ENCODE results near the gene CIITA. TPM values are rescaled to one million over a fixed set of nuclear protein-coding genes. Genes with fewer than 3 reads are reported as not detected.

Gene CIITA
- total RNA-seq, 2 donors from 2014 or later = 25.2 to 31.0 TPM

DNA sequence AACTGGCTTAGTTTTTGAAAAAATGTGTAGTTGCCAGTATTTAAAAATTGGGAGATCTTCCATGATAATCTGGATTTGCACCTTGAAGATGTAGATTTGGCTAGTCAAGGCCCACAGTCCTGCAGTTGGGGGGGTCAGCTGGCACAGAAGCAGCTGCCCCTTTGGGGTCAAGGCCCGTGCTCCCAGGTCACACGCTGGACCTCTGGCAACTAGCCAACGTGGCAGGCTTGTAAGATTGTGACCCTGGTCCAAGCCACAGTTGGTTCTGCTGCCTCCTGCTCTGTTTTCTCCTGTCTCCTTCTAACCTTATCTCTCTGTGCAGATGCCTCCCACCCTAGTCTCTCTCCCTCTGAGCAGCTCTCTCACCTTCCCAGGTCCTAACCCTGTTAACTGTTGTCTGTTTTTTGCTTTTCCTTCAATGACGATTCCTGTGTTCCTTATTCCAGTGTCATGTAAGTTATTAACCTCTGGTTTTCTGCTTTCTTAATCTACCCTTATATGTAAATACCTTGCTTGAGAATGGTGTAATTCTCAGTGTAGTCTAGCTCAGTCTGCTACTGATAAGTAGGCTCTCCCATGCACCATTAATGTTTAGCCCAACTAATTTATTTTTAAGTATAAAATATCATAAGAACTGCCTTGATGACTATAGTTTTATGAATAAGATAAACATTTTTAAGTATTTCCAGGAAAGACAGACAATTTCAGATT lies 95.3 kb downstream of the CIITA start:
- H3K36me3 ChIP-seq = peaks cover 2% of the 10 kb centered on the region
- no peak for ATAC-seq (ENCODE audit: insufficient number of reproducible peaks, low FRiP score, low read depth)

DNA sequence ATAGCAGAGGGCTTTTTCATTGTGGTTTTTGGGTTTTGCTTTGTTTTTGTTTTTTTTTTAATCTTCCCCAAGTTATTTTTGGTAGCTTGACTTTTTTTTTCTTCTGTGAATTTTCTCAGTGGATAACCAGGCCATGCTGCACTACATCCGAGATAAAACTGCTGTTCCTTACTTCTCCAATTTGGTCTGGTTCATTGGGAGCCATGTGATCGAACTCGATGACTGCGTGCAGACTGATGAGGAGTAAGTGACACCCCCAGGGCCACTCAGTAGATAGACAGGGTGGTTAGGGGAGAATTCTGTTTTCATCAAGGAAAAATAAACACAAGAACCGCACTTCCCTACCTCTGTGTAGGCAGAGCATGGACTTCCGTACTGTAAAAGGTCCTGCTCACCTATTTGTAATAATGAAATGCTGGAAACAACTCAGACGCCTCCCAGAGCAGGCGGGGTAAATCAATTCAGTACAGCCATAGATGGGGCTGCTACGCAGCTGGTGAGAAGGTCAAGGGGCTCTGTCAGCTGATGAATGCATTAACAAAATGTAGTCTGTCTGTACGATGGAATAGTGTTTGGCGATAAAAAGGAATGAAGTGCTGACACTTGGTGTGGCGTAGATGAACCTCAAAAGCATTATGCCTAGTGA lies 95.9 kb downstream of the CIITA start:
- Histone ChIP-seq H3K4me1 (ENCODE audit: control insufficient read depth in 1 of 2, low read depth in 2 of 2) (peaks cover 22 to 40% of the 10 kb centered on the region in 2 donors), H3K4me3 (no peak overlapping the region), H3K36me3 (peaks cover 4% of the 10 kb centered on the region), H3K27ac (peak overlapping the region; percentile 25 to 64), H3K27me3 (replicated peaks; ENCODE audit: insufficient read depth) (no peaks in the 10 kb centered on the region), H3K9me3 (no peaks in the 10 kb centered on the region)
- no peak for DNase-seq (ENCODE audit: low spot score)
- TF ChIP-seq, protein P1, sequence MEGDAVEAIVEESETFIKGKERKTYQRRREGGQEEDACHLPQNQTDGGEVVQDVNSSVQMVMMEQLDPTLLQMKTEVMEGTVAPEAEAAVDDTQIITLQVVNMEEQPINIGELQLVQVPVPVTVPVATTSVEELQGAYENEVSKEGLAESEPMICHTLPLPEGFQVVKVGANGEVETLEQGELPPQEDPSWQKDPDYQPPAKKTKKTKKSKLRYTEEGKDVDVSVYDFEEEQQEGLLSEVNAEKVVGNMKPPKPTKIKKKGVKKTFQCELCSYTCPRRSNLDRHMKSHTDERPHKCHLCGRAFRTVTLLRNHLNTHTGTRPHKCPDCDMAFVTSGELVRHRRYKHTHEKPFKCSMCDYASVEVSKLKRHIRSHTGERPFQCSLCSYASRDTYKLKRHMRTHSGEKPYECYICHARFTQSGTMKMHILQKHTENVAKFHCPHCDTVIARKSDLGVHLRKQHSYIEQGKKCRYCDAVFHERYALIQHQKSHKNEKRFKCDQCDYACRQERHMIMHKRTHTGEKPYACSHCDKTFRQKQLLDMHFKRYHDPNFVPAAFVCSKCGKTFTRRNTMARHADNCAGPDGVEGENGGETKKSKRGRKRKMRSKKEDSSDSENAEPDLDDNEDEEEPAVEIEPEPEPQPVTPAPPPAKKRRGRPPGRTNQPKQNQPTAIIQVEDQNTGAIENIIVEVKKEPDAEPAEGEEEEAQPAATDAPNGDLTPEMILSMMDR (IDR thresholded peaks at IDR 0.05) = no peak
- no peak for ATAC-seq (ENCODE audit: insufficient number of reproducible peaks, low FRiP score, low read depth)

More for the DNA sequence above, 95.3 kb downstream of the CIITA start:
- H3K4me3 ChIP-seq = no peak overlapping the region
- no peaks in the 10 kb centered on the region for H3K9me3 ChIP-seq
- H3K27ac ChIP-seq = peak overlapping the region; percentile 25 to 64
- peaks cover 22 to 40% of the 10 kb centered on the region in 2 donors for H3K4me1 ChIP-seq (ENCODE audit: control insufficient read depth in 1 of 2, low read depth in 2 of 2)
- TF ChIP-seq, protein P1 (IDR thresholded peaks at IDR 0.05) = no peak
- DNase-seq (ENCODE audit: low spot score) = no peak
- H3K27me3 ChIP-seq (replicated peaks; ENCODE audit: insufficient read depth) = no peaks in the 10 kb centered on the region

DNA sequence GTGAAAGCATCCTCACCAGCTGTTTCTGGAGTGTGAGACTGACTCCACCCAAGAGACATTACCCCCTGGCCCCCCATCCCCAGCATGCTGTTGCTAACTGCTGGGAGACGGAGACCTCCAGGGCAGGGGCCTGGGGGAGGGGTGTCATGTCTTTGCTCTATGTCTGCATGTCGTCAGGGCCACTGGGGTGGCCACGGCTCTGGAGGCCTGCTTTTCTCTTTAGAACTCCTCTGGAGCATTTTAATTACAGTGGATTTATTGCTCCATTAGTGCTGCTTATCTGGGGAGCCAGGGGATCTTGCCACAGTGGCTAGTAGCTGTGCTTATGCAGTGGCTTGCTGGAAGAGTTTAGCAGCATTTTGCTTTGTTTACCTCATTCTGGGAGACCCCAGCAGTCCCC lies 99.6 kb downstream of the CIITA start:
- no peak for DNase-seq (ENCODE audit: low spot score)
- Histone ChIP-seq H3K27me3 (replicated peaks; ENCODE audit: insufficient read depth) (no peaks in the 10 kb centered on the region), H3K4me3 (no peak overlapping the region), H3K4me1 (ENCODE audit: control insufficient read depth in 1 of 2, low read depth in 2 of 2) (peaks cover 20 to 35% of the 10 kb centered on the region in 2 donors), H3K9me3 (no peaks in the 10 kb centered on the region), H3K36me3 (peaks cover 4% of the 10 kb centered on the region), H3K27ac (no peak overlapping the region)
- TF ChIP-seq, protein P1 (IDR thresholded peaks at IDR 0.05) = no peak
- no peak for ATAC-seq (ENCODE audit: insufficient number of reproducible peaks, low FRiP score, low read depth)

DNA sequence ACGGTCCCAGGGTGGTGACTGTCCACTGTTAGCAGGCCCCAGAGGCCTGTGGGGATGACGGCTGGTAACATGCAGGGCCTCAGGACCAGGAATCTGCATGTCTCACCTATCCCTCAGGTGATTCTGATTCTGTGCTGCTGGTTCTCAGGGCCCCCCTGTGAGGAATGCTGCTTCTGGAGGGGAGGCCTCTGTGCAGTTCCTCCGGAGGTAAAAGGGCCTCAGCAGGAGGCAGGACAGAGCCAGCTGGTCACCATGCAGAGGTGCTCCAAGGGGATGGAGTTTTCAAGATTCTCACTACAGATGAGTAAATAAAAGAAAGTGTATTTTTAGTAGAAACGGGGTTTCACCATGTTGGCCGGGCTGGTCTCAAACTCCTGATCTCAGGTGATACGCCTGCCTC lies 101.1 kb downstream of the CIITA start:
- TF ChIP-seq, protein P1 (IDR thresholded peaks at IDR 0.05) = no peak
- H3K4me3 ChIP-seq = no peak overlapping the region
- H3K4me1 ChIP-seq (ENCODE audit: control insufficient read depth in 1 of 2, low read depth in 2 of 2) = peaks cover 8 to 20% of the 10 kb centered on the region in 2 donors

DNA sequence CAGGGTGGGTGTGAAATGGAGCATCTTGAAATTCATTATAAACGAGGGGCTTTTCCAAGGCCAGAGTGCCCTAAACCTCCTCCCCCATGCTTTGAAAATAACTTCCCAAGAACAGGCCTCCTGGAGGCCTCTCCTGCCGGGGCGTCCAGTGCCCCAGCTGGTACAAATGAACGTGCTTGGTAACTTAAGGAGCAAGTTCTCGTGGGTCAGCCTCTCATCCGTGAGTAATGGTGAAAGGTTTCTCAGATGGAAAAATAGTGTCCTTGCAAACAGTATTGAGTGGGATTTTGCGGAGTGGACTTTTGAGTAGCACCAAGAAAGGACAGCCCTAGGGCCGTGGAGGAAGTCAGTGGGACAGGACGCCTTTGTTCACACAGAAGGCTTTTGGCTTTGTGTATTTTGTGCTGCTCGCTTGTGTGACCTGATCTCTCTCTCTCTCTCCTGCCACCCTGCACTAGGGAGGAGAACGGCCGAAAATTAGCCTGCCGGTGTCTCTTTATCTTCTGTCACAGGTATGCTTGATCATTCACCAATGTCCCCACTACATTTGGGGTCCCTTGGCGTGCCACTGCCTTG lies 102.0 kb downstream of the CIITA start:
- Histone ChIP-seq H3K9me3 (no peaks in the 10 kb centered on the region), H3K27me3 (replicated peaks; ENCODE audit: insufficient read depth) (no peaks in the 10 kb centered on the region), H3K4me1 (ENCODE audit: control insufficient read depth in 1 of 2, low read depth in 2 of 2) (peaks cover 8 to 16% of the 10 kb centered on the region in 2 donors), H3K4me3 (no peak overlapping the region), H3K36me3 (peaks cover 4% of the 10 kb centered on the region), H3K27ac (peak overlapping the region; percentile 82 to 83)
- no peak for DNase-seq (ENCODE audit: low spot score)
- no peak for ATAC-seq (ENCODE audit: insufficient number of reproducible peaks, low FRiP score, low read depth)
- TF ChIP-seq, protein P1 (IDR thresholded peaks at IDR 0.05) = no peak

More for the DNA sequence above, 101.1 kb downstream of the CIITA start:
- no peak overlapping the region for H3K27ac ChIP-seq
- H3K27me3 ChIP-seq (replicated peaks; ENCODE audit: insufficient read depth) = no peaks in the 10 kb centered on the region
- no peaks in the 10 kb centered on the region for H3K9me3 ChIP-seq
- ATAC-seq (ENCODE audit: insufficient number of reproducible peaks, low FRiP score, low read depth) (no peak), DNase-seq (ENCODE audit: low spot score) (no peak)
- H3K36me3 ChIP-seq = peaks cover 4% of the 10 kb centered on the region
